IMR-90 (cell line): ENCODE data around the gene BLVRB.
A peak's percentile ranks its signal among the peaks of the same experiment; 100 is the strongest.

Experiments
- CTCF ChIP-seq: conservative IDR thresholded peaks from 2 replicates; pipeline ENCODE4 v1.5.1; 2012; ENCODE audit warnings: mild to moderate bottlenecking, low read depth, low read length, improper control_type of control experiment
- FOS ChIP-seq: fragments of 150-350 bp; IDR thresholded peaks from 2 replicates; pipeline ENCODE4 v1.6.1; 2016; ENCODE audit warnings: low read depth, low read length
- MAFK ChIP-seq: IDR thresholded peaks from 2 replicates; pipeline ENCODE4 v1.6.1; 2012; ENCODE audit warnings: low read depth, low read length, improper control_type of control experiment
- NFE2L2 ChIP-seq: fragments of 150-350 bp; IDR thresholded peaks from 2 replicates; pipeline ENCODE4 v1.6.1; 2016; ENCODE audit warnings: low read depth, mild to moderate bottlenecking, low read length
- POLR2A ChIP-seq: IDR thresholded peaks from 2 replicates; pipeline ENCODE4 v1.6.1; 2012; ENCODE audit warnings: mild to moderate bottlenecking, low read depth, low read length
- RCOR1 ChIP-seq: IDR thresholded peaks from 2 replicates; pipeline ENCODE4 v1.6.1; 2012; ENCODE audit warnings: mild to moderate bottlenecking, low read length, improper control_type of control experiment; ENCODE audit not compliant: insufficient replicate concordance
- SMC3 ChIP-seq: fragments of 150-350 bp; IDR thresholded peaks from 2 replicates; pipeline ENCODE4 v1.6.1; 2016; ENCODE audit warnings: low read depth, mild to moderate bottlenecking, antibody characterized with exemption, low read length, moderate library complexity
- USF2 ChIP-seq: fragments of 150-350 bp; IDR thresholded peaks from 2 replicates; pipeline ENCODE4 v1.6.1; 2017; ENCODE audit warnings: mild to moderate bottlenecking, antibody characterized with exemption, low read length, low read depth

- no peak for TF ChIP-seq CTCF
- TF ChIP-seq NFE2L2, result no peak
- 0 out of 2 replicates have a peak, but pooled peaks have one; percentile 7 for TF ChIP-seq FOS
- TF ChIP-seq POLR2A, result peak; percentile 72
- 0 out of 2 replicates have a peak, but pooled peaks have one; percentile 7 for TF ChIP-seq SMC3
- TF ChIP-seq USF2, result peak; percentile 39
- no peak for TF ChIP-seq RCOR1
- no peak for TF ChIP-seq MAFK
Observed at GRCh38 chr19:40443131-40443999, 22.2 kb downstream of the BLVRB start.
